ENCODE measurements around the gene CSGALNACT2. TPM values are rescaled to one million over a fixed set of nuclear protein-coding genes. Genes with fewer than 3 reads are reported as not detected.

The CSGALNACT2 gene
- total RNA-seq, 4 donors from 2014 or later: 29.1 to 43.3 (median 34.7) TPM

DNA sequence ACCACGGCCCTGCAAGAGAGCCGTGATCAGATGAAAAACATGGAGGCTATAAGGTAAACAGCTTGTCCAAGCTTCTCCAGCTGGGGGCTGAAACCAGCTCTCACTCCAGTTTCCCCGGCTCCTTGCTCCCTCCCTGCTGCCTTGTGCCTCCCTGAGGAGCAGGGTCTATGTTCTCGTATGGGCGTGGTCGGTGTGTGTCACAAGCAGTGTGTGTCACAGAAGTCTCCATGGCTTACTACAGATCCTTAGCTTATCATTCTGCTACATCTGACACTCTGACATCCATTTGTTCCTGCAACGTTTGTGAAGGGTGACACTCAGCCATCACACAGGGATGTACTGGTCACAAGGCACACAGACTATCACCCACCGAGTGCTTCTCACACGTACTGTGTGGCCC is 54.6 kb downstream of the CSGALNACT2 start:
- Histone ChIP-seq H3K4me1 (peaks cover 0 to 8% (median 2%) of the 10 kb centered on the region in 4 donors), H3K9me3 (no peaks in the 10 kb centered on the region), H3K4me3 (no peak overlapping the region), H3K36me3 (peaks cover 0 to 37% (median 0%) of the 10 kb centered on the region in 3 donors), H3K27ac (no peak overlapping the region), H3K27me3 (no peaks in the 10 kb centered on the region)
- no peak for DNase-seq (ENCODE audit: low spot score in 2 of 2)
- TF ChIP-seq POLR2A (IDR thresholded peaks at IDR 0.05) (no peak), EP300 (IDR thresholded peaks at IDR 0.05) (no peak)
- TF ChIP-seq, protein P1, sequence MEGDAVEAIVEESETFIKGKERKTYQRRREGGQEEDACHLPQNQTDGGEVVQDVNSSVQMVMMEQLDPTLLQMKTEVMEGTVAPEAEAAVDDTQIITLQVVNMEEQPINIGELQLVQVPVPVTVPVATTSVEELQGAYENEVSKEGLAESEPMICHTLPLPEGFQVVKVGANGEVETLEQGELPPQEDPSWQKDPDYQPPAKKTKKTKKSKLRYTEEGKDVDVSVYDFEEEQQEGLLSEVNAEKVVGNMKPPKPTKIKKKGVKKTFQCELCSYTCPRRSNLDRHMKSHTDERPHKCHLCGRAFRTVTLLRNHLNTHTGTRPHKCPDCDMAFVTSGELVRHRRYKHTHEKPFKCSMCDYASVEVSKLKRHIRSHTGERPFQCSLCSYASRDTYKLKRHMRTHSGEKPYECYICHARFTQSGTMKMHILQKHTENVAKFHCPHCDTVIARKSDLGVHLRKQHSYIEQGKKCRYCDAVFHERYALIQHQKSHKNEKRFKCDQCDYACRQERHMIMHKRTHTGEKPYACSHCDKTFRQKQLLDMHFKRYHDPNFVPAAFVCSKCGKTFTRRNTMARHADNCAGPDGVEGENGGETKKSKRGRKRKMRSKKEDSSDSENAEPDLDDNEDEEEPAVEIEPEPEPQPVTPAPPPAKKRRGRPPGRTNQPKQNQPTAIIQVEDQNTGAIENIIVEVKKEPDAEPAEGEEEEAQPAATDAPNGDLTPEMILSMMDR (IDR thresholded peaks at IDR 0.05): no peak
- WGBS, 2 donors: 77 to 81% methylated on average over 9 of the region's 9 CpGs

DNA sequence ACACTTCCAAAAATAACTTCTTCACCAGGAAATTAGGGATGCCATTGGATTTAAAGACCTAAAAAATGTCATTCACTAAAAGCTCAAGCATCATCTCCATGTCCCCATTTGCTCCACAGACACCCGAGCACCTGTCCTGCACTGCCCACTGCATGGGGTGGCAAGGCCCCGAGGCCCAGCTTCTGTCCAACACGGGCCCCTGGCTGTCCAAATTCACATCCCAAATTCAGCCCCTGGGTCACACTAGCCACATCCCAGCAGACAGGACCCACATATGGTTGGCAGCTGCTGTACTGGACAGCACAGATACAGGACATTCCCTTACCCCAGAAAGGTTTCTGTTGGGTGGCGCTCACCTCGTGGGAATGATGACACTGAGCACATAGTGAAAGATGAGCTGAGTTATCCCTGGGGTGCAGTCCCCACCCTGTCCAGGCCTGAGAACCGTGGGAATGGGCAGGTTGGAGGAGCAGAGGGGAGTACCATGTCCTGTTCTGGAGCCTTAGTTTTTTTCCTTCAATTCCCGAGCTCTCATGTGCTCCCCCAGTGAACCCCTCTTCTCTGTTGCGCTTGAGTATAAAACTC is 55.3 kb downstream of the CSGALNACT2 start:
- TF ChIP-seq, protein P1 (IDR thresholded peaks at IDR 0.05): no peak
- no peak for TF ChIP-seq EP300 (IDR thresholded peaks at IDR 0.05)
- no peak for TF ChIP-seq POLR2A (IDR thresholded peaks at IDR 0.05)
- H3K4me1 ChIP-seq: peaks cover 0 to 8% (median 2%) of the 10 kb centered on the region in 4 donors
- DNase-seq (ENCODE audit: low spot score in 2 of 2): no peak
- H3K36me3 ChIP-seq: peaks cover 0 to 44% (median 0%) of the 10 kb centered on the region in 3 donors
- H3K27ac ChIP-seq: no peak overlapping the region
- H3K27me3 ChIP-seq: no peaks in the 10 kb centered on the region
- no peaks in the 10 kb centered on the region for H3K9me3 ChIP-seq
- H3K4me3 ChIP-seq: no peak overlapping the region
- WGBS, 2 donors: 77 to 86% methylated on average over 8 of the region's 8 CpGs

DNA sequence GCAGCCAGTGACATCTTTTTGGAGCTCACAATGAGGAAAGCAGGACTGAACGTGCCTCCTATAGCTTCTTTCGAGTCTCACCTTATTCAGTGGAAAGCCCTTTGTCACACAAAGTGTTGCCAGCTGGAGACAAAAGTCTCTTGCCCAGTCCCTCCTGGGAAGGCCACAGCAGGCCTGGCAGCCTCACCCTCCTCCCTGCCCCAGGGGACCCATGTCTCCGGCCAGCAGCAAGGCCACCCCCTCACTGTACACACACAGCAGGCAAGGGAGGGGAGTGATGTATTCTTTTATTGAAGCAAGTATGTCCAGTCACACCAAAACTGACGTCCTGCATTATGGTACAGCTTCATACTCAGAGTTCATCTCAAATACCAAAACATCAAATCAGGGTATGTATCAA is 56.0 kb downstream of the CSGALNACT2 start:
- no peak overlapping the region for H3K27ac ChIP-seq
- peaks cover 0 to 50% (median 0%) of the 10 kb centered on the region in 3 donors for H3K36me3 ChIP-seq
- TF ChIP-seq, protein P1 (IDR thresholded peaks at IDR 0.05): no peak
- TF ChIP-seq POLR2A (IDR thresholded peaks at IDR 0.05) (no peak), EP300 (IDR thresholded peaks at IDR 0.05) (no peak)
- WGBS, 2 donors: 48 to 51% methylated on average over 4 of the region's 4 CpGs
- no peak overlapping the region for H3K4me3 ChIP-seq
- peaks cover 0 to 5% (median 2%) of the 10 kb centered on the region in 4 donors for H3K4me1 ChIP-seq
- H3K9me3 ChIP-seq: no peaks in the 10 kb centered on the region
- no peaks in the 10 kb centered on the region for H3K27me3 ChIP-seq
- DNase-seq (ENCODE audit: low spot score in 2 of 2): no peak

DNA sequence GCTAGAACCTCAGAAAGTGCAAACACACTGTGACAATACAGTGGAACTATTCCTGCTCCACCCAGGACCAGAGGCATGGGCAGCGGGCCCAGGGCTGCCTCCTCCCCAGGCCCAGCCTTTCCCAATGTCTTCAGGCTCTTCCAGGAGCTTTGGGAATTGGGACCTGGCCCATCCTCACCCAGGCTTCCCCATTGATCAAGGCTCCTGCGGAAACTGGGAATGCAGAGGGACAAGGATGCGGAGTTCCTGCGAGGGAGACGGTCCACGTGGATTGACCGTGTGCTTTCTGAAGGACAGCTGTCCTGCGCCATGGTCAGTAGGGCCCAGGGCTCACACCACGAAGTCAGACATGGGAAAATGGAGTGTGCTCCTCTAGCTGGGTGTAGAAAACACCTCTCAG is 56.6 kb downstream of the CSGALNACT2 start:
- no peaks in the 10 kb centered on the region for H3K27me3 ChIP-seq
- TF ChIP-seq EP300 (IDR thresholded peaks at IDR 0.05) (no peak), POLR2A (IDR thresholded peaks at IDR 0.05) (no peak)
- TF ChIP-seq, protein P1 (IDR thresholded peaks at IDR 0.05): no peak
- 86 to 90% methylated on average over 9 of the region's 9 CpGs for WGBS, 2 donors

DNA sequence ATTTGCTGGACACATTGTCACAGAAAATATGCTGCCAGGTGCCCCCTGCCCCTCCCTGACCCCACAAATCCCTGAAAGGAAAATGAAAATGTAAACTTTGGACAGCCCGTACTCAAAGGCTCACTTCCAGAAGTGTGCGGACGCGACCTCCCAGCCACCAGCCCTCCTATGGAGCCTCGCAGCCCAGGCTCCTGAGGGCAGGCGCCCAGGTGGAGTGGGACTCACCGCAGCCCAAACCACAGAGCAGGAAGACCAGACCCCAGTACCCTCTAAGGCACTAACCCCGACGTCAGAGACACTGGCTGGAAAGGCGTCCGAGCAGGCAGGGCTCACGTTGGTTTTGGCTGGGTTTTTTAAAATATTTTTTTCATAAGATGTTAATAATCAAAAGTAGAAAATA is 57.3 kb downstream of the CSGALNACT2 start:
- Histone ChIP-seq H3K27me3 (no peaks in the 10 kb centered on the region), H3K4me3 (no peak overlapping the region), H3K9me3 (no peaks in the 10 kb centered on the region), H3K36me3 (peaks cover 0 to 63% (median 0%) of the 10 kb centered on the region in 3 donors), H3K27ac (no peak overlapping the region), H3K4me1 (peaks cover 0 to 5% (median 2%) of the 10 kb centered on the region in 4 donors)
- WGBS, 2 donors: 83 to 85% methylated on average over 12 of the region's 12 CpGs
- TF ChIP-seq, protein P1 (IDR thresholded peaks at IDR 0.05): no peak
- TF ChIP-seq POLR2A (IDR thresholded peaks at IDR 0.05): no peak
- TF ChIP-seq EP300 (IDR thresholded peaks at IDR 0.05): no peak
- DNase-seq (ENCODE audit: low spot score in 2 of 2): no peak

More for the DNA sequence above, 56.6 kb downstream of the CSGALNACT2 start:
- Histone ChIP-seq H3K36me3 (peaks cover 0 to 56% (median 0%) of the 10 kb centered on the region in 3 donors), H3K9me3 (no peaks in the 10 kb centered on the region), H3K27ac (no peak overlapping the region), H3K4me1 (peaks cover 0 to 5% (median 2%) of the 10 kb centered on the region in 4 donors), H3K4me3 (no peak overlapping the region)
- no peak for DNase-seq (ENCODE audit: low spot score in 2 of 2)
